Stimulated activated CD8-positive, alpha-beta memory T cell treated with anti-CD3 and anti-CD28 coated beads, Interleukin-7, amount 100 ng/mL, for 1 hour (primary cell): ENCODE data around the gene PGM1.

Experiments
- DNase-seq, 2 donors: peaks; one replicate each; pipeline ENCODE4 v3.0.0-alpha.2; 2020; ENCODE audit warnings: low read depth in 2 of 2

PGM1 gene

GRCh38 chr1:63665824-63666223 lies 72.6 kb downstream of the PGM1 start:
- no peak for DNase-seq

GRCh38 chr1:63668298-63668697 lies 75.1 kb downstream of the PGM1 start:
- no peak for DNase-seq

- no peak for DNase-seq
Observed at GRCh38 chr1:63669151-63669961, 76.1 kb downstream of the PGM1 start.

GRCh38 chr1:63670164-63670563 lies 77.0 kb downstream of the PGM1 start:
- DNase-seq = no peak

- no peak for DNase-seq
Observed at GRCh38 chr1:63671514-63671913, 78.3 kb downstream of the PGM1 start.

- DNase-seq = no peak
Observed at GRCh38 chr1:63674238-63674864, 81.1 kb downstream of the PGM1 start.

GRCh38 chr1:63674865-63675419 lies 81.7 kb downstream of the PGM1 start:
- no peak for DNase-seq

- no peak for DNase-seq
Observed at GRCh38 chr1:63675420-63675931, 82.3 kb downstream of the PGM1 start.

- DNase-seq = no peak
Observed at GRCh38 chr1:63677497-63677896, 84.3 kb downstream of the PGM1 start.

GRCh38 chr1:63678200-63678599 lies 85.0 kb downstream of the PGM1 start:
- no peak for DNase-seq

- no peak for DNase-seq
Observed at GRCh38 chr1:63679076-63679475, 85.9 kb downstream of the PGM1 start.

GRCh38 chr1:63679589-63679988 lies 86.4 kb downstream of the PGM1 start:
- no peak for DNase-seq

- no peak for DNase-seq
Observed at GRCh38 chr1:63682936-63683335, 89.7 kb downstream of the PGM1 start.

- DNase-seq = no peak
Observed at GRCh38 chr1:63683759-63684158, 90.5 kb downstream of the PGM1 start.

GRCh38 chr1:63686696-63687095 lies 93.5 kb downstream of the PGM1 start:
- DNase-seq = no peak

- no peak for DNase-seq
Observed at GRCh38 chr1:63688302-63688890, 95.2 kb downstream of the PGM1 start.

GRCh38 chr1:63690966-63691700 lies 97.9 kb downstream of the PGM1 start:
- DNase-seq = no peak

- DNase-seq = no peak
Observed at GRCh38 chr1:63691701-63692425, 98.7 kb downstream of the PGM1 start.

- no peak for DNase-seq
Observed at GRCh38 chr1:63693944-63694571, 100.8 kb downstream of the PGM1 start.

- DNase-seq = no peak
Observed at GRCh38 chr1:63698001-63698838, 105.0 kb downstream of the PGM1 start.
